Stimulated activated CD8-positive, alpha-beta memory T cell treated with anti-CD3 and anti-CD28 coated beads, Interleukin-15, amount 100 ng/mL, for 4 hours (primary cell): ENCODE data around the gene THOC6.
"Not testable (repeated sequence)": the region's sequence is repeated elsewhere in the genome, so short reads cannot be mapped to it uniquely, and the experiment has no call there.

ENCODE experiments used
- DNase-seq, 2 donors: peaks; one replicate each; pipeline ENCODE4 v3.0.0-alpha.2; 2020; ENCODE audit warnings: low read depth in 2 of 2

The THOC6 gene

DNA sequence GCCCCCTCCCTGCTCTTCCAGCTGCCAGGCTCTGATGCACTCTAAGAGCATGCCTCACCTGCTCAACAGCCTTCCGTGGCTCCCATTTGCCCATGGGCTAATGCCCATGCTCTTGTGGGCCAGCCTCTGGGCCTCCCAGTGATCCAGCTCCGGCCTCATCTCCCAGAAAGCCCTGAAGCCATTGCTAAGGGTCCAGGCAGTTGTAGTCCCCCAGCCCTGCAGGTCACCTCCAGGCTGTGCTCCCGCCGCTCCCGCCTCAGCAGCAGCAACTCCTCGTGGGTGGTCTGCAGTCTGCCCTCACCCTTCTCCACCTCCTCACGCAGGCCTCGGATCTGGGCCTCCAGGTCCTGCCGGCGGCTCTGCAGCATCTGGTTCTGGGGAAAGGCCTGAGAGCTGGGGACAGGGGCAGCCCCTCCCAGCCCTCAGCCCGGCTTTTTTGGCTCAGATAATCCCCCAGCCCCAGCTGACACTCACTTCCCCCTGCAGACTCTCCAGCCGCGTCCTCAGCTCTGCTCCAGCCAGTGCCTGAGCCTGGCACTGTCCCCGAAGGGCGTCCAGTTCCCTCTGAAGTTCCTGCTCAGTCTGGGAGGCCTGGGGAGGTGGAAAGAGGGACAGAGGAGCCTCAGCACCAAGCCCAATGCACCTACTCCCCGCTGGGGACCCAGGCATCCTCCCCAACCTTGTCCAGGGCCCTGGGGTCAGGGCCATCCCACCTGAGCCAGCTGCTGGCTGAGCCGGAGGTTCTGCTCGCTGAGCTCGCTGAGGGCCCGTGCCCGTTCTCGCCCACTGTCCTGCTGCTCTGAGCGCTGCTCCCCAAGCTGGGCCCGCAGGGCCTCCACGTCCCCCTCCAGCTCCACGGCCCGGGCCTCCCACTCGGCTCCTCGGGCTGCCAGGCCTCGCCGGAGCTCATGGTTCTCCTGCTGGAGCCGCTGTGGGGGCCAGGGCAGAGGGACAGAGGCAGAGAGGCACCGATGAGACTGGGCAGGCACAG, 6.7 kb downstream of the THOC6 start:
- no peak for DNase-seq

DNA sequence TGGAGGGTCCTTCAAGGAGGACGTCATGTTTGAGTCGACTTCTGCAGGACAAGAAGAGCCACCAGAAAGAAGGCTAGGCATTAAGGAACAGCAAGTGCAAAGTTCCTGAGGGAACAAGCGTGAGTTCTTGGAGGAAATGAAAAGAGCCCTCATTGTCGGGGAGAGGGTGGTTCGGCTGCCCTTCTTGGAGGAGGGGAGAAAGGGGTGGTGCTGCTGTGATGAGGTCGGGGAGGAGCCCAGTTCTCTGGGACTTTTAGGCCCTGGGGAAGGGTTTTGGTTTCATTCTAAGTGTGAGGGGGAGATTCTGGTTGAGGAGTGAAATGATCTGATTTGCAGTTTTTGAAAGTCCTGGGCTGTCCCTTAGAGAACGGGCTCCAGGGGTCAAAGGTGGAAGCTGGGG, 8.8 kb downstream of the THOC6 start:
- DNase-seq = no peak

DNA sequence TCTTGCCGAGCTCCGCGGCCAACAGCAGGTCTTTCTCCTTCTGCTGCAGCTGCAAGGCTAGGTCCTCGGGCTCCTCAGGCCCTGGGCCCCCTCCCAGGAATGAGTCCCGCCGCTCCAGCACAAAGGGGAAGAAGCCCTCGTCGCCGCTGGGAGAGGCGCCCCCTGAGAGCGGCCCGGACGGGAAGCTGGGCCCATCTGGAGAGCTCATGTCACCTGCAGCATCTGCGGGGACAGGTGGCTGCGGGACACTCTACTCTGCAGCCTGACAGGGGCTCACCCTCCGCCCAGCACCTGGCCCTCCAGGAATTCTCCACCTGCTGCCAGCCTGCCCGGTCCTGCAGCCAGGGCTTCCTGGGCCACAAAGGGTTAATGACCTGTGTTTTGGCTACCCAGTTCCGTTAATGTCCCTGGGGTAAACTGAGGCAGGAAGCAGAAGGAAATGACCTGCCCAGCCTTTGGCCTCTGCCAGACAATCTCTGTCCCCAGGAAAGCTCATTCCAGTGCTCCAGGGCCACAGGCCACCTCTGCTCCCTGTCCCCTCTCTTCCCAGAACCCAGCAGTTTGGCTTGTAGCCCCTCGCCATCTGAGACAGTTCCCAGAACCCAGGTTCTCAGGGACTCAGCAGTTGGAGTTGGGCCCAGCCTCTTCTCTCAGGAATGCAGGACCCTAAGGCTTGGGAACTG, 11.6 kb downstream of the THOC6 start:
- no peak for DNase-seq

DNA sequence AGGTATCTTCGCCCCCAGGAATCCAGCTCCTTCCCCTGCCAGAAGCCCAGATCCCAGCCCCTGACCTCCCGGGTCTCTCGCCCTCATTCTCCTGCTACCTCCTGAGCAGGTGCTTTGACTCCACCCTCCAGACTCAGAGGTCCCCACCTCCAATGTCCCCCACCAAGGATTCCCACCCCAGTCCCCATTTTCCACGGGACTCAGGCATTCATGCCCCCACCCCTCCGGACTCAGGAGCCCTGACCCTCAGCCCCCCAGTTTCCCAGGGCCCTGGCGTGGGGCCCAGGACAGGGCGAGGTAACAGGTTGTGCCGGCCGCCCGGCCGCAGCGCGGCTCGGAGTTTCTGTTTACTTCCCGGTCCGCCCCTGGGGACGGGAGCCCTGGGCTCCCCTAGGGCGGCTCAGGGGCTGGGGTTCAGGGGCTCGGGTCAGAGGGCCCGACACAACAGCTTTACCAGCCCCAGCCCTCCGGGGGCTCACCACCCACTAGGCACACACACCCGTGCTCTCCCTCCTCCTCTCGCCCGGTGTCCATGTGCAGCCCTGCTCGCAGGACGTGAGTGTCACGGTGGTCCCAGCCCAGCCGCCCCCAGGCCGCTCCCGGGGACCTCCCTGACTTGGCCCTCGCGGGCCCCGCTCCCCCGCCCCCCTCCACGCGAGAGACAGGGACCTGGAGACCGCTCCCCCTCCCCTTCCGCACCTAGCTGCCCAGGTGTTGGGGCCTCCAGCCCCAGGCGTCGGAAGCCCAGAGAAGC, 12.3 kb downstream of the THOC6 start:
- DNase-seq = no peak

DNA sequence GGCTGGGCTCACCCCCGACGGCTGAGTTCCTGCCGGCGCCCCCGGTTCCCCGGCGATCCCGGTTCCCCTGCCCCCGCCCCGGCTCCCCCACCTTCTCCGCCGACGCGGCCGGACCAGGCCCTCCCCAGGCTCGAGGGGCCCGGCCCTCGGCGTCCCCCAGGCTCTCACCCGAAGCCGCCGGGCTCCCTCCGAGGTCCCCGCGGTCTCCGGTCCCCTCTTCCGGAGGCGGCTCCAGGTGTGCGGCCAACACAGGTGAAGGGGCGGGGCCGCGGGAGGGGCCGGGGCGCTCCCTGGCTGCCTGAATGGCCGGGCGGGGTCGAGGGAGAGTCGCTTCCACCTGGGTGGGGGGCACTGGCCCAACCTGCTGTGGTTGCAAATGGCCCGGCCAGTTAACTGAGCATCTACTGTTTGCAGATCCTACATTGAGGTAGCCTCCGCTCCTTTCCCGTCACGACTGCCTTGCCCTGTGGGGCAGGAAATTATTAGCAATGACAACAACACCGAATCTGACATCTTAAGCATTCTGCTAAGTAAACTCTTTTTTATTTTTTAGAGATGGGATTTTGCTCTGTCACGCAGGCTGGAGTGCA, 13.0 kb downstream of the THOC6 start, which contains the start of gene BICDL2:
Gene BICDL2 (minus strand): TSS at position 219 of the 590 bp plus-strand sequence. CDS start 1,448 bp downstream, outside the sequence.
- DNase-seq = no peak

DNA sequence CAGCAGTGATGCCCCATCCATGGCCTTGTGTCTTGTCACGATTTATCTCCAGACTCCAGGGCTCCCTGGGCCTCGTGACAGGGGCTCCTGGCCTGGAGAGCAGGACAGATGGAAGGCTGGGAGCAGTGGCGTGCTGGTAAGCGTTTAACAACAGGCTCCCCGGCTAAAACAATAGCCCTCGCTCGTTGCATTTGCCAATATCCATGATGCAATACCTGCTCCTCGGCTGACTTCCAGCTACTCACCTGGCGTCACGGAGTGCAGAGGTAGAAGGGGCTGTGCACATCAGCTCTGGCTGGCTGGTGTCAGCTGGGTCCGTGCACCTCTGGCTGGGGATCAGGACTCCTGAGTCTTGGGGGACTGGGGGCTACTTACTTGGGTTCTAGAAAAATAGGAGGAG, 14.4 kb downstream of the THOC6 start:
- DNase-seq = no peak

DNA sequence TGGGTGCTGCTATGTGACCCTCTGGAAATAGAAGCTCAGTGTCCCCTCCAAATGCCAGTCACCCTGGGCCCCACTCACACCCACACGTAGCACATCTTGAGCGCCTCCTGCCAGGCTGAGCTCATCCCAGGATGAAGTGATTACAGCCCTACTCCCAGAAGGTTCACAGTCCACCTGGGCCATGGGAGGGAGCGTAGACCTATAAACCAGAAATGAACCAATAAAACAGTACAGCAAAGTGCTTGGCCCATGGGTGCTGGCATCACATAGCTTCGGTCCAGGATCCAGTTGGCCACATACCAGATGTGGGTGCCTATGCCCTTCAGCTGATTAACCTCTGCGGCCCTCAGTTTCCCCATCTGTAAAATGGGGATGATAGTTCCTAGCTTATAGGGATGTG, 15.1 kb downstream of the THOC6 start:
- no peak for DNase-seq

DNA sequence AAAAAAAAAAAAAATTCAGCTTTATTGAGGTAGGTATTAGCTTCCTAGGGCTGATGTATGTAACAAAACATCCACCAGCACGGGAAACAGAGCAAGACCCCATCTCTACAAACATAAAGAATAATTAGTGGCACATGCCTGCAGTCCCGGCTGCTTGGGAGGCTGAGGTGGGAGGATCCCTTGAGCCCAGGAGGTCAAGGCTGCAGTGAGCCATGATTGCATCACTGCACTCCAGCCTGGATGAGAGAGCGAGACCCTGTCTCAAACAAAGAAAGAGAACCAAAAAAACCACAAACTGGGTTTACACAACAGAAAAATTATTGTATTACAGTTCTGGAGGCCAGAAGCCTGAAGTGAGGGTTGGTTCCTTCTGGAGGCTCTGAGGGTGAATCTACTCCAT, 18.5 kb downstream of the THOC6 start:
- DNase-seq = no peak

DNA sequence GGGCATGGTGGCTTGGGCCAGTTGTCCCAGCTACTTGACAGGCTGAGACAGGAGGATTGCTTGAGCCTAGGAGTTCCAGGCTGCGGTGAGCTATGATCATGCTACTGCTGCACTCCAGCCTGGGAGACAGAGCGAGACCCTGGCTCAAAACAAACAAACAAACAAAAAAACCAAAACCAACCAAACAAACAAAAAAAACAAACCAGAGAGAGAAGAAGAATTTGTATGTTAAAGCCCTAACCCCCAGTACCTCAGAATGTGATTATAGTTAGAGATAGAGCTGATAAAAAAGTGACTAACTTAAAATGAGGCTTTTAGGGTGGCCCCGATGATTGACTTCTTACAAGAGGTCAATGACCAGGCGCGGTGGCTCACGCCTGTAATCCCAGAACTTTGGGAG, 20.9 kb downstream of the THOC6 start:
- DNase-seq = no peak

DNA sequence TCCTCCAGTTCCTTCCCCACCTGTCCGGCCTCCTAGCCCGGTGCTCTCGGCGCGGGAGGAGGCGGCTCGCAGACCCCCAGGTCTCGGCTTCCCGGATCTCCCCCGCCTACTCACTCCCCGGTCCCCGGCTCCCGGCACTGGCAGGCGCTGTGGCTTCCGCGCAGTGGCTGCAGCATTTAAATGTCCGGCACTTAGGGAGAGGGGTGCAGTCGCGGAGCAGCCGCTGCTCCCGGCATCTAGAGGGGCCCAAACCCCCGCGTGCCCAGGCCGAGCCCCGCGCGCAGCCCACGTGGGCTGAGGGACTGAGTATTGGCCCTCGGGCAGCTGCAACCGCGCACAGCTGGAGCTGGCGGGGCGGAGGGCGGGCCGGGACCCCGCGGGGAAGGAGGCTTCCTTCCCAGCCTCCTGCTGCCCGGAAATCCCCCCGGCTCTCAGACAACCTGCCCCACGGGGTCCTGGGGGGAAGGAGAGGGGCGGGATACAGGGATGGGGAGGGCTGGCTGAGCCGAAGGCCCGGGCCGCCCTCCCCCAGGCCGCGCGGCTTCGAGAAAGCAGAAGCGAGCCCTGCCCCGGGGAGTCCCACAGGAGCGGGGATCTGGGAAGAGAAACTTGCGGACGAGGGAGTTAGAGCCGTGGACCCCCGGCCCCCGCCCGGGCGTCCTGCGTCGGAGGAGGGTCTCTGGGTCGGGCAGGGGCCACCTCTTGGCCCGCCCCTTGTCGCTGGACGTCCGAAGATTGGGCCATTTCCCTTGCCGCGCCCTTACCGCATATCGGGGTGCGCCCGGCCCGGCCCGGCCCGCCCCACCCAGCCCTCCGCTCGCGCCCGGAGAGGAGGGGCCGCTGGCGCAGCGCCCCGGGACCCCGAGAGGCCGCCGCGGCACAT, 22.2 kb downstream of the THOC6 start, which contains the start of gene MMP25:
Gene MMP25 (plus strand): TSS at position 804 of the 883 bp plus-strand sequence. CDS start 357 bp downstream, outside the sequence.
- DNase-seq = no peak

DNA sequence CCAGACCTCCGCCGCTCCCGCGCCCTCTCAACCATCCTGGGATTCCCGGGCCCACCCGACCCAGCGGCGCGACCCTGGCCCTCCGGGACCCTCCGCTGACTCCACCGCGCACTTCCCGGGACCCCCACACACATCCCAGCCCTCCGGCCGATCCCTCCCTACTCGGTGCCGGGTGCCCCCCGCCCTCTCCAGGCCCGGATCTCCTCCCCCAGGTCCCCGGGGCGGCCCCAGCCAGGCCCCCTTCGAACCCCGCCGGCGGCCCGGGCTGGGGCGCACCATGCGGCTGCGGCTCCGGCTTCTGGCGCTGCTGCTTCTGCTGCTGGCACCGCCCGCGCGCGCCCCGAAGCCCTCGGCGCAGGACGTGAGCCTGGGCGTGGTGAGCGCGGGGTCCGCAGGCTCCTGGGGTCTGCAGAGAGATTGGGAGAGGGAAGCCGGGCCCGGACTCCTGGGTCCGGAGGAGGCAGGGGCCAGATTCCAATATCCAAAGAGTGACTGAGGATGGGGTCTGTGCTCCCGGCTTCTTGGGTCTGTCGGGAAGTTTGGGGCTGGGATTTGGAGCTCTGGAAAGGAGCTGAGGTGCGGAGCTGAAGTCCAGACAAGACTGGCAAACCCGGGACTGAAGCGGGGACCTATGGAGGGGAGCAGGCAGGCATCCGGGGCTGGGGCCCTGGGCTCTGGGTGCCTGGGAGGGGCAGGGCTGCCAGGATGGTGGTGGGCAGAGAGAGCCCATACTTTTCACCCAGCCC, 23.0 kb downstream of the THOC6 start:
- DNase-seq = no peak

DNA sequence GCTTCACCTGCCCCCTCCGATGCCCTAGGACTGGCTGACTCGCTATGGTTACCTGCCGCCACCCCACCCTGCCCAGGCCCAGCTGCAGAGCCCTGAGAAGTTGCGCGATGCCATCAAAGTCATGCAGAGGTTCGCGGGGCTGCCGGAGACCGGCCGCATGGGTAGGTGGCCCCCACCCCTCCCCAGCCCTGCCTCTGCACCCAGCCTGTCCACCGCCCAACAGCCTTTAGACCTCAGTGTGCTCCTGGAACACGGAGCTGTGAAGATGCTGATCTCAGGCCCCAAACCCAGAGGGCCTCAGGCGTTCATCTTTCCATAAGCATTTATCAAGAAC, 23.5 kb downstream of the THOC6 start:
- DNase-seq = no peak

DNA sequence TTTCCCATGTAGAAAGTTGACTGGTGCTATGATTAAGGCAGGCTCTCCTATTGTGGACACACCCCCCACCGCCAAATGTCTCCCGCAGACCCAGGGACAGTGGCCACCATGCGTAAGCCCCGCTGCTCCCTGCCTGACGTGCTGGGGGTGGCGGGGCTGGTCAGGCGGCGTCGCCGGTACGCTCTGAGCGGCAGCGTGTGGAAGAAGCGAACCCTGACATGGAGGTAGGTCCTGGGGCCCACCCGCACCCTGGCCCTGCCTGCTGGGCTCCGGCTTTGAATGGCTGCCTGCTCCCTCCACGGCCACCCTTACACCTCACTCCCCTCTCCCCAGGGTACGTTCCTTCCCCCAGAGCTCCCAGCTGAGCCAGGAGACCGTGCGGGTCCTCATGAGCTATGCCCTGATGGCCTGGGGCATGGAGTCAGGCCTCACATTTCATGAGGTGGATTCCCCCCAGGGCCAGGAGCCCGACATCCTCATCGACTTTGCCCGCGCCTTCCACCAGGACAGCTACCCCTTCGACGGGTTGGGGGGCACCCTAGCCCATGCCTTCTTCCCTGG, 26.2 kb downstream of the THOC6 start:
- DNase-seq = no peak

DNA sequence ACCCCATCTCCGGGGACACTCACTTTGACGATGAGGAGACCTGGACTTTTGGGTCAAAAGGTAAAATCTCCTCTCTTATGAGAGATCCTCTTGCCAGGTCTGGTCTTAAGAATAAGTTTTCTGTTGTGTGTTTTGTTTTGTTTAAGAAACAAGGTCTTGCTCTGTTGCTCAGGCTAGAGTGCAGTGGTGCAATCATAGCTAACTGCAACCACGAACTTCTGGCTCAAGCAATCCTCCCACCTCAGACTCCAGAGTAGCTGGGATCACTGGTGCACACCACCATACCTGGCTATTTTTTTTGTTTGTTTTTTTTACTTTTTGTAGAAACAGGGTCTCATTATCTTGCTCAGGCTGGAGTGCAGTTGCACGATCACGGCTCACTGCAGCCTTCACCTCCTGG, 26.7 kb downstream of the THOC6 start:
- no peak for DNase-seq

DNA sequence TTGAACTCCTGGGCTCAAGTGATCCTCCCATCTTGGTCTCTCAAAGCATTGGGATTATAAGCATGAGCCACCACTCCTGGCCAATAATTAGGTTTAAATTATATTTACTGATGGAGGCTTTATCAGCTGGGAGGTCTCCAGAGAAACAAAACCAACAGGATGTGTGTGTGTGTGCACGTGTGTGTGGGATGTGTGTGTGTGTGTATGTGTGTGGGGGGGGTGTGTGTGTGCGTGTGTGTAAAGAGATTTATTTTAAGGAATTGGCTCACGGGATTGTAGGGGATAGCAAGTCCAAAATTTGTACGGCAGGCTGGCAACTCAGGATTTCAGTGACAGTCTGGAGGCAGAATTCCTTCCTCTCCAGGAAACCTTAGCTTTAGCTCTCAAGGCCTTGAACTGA, 27.2 kb downstream of the THOC6 start:
- no peak for DNase-seq

DNA sequence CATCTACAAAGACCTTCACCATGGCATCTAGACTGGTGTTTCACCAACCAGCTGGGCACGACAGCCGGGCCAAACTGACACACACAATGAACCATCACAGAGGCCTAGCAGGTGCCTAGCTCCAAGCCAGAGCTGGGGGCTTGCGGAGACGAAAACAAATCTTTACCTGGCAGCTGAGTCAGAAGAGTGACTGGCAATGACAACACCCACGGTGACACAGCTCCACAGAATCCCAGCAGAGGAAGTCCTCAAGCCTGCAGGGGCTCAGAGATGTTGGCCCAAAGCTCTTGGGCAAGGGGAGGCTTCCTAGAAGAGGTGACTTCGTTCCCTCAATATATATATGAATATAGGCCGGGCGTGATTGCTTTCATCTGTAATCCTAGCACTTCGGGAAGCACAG, 27.7 kb downstream of the THOC6 start:
- no peak for DNase-seq

DNA sequence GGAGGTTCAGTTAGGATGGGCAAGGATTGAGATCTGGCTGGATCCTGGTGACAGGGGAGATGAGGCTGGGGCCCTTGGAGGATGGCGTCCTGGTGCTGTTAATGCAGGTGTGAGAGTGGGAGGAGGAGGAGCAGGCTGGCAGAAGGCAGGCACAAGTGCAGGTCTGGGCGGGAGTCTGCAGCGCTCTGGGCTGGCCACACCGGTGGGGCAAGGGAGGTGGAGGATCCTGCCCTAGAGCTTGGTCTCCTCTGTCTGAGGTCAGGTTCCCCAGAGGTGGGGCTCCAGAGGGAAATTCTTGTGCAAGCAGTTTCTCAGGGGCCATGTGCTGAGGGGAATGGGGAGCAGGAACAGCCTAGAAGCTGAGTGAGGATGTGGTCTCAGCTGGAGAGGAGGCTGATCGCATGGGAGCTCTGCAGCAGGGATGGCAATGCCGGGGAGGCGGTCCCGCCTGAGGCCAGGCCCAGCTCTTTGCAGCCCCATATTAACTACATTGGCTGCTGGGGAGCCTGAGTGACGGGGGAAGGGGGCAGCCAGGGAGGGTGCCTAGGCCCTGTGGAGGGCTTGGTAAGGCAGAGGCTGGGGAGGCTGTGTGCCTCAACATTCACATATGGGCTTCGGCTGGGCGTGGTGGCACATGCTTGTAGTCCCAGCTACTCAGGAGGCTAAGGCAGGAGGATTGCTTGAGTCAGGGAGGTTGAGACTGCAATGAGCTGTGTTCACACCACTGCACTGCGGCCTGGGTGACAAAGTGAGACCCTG, 28.9 kb downstream of the THOC6 start:
- not testable (repeated sequence) for DNase-seq

DNA sequence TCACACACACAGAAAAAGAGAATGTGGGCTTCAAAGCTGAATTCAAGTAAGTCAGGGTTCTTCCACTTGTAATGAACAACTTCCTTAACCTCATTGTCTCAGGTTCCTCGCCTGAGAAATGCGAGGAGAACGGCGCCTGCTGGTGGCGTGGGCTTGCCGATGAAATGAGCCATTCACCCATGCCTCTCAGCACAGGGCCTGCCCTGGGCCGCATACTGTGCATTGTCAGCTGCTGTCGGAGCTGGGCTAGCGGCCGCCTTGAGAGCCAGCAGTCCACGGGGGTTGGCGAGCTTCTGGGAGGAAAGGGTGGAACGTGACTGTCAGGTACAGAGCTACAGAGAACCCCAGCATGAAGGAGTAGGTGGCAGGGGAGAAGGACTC, 29.5 kb downstream of the THOC6 start:
- not testable (repeated sequence) for DNase-seq
